ENCODE results near the gene PTCSC3.

Gene PTCSC3

DNA sequence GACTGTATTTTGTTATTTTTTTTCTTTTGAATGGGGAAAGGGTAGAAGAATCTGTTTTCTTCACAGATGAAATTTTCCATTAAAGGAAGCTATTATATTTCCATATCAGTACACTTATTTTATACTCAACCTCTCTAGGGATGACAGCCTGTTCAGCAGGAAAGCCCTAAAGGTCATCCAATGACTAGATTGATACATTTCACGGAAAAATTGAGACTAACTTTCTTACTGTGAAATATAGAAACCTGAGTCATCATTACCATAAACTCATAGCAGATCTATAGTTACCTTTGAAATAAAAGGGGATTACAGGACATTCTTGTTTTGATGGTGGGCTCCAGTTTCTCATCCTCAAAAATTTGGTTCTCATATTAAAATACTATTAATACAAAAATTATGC, 36.1 kb upstream of the PTCSC3 start:
- H3K79me2 ChIP-seq (ENCODE audit: insufficient read depth, low read length), result no peaks in the 10 kb centered on the region
- no peak overlapping the region for H2AFZ ChIP-seq (ENCODE audit: low read length)
- no peak overlapping the region for H3K27ac ChIP-seq (ENCODE audit: low read depth, low read length, poor library complexity, severe bottlenecking)
- H3K27me3 ChIP-seq (ENCODE audit: insufficient read depth, low read length), result no peaks in the 10 kb centered on the region
- no peaks in the 10 kb centered on the region for H3K9me3 ChIP-seq (ENCODE audit: low read length)
- H3K4me1 ChIP-seq (ENCODE audit: insufficient read depth, low read length, severe bottlenecking), result no peaks in the 10 kb centered on the region
- H3K9ac ChIP-seq (ENCODE audit: low read length), result no peak overlapping the region
- no peaks in the 10 kb centered on the region for H3K9me2 ChIP-seq (ENCODE audit: low read depth, low read length)
- H3K36me3 ChIP-seq (ENCODE audit: insufficient read depth, low read length), result no peaks in the 10 kb centered on the region
- no peaks in the 10 kb centered on the region for H3F3A ChIP-seq (ENCODE audit: insufficient read depth, low read length)
- no peaks in the 10 kb centered on the region for H4K20me1 ChIP-seq (ENCODE audit: insufficient read depth, low read length)
- TF ChIP-seq EZH2 (IDR thresholded peaks at IDR 0.05; ENCODE audit: borderline replicate concordance, low read length), result no peak
- TF ChIP-seq, protein P1, sequence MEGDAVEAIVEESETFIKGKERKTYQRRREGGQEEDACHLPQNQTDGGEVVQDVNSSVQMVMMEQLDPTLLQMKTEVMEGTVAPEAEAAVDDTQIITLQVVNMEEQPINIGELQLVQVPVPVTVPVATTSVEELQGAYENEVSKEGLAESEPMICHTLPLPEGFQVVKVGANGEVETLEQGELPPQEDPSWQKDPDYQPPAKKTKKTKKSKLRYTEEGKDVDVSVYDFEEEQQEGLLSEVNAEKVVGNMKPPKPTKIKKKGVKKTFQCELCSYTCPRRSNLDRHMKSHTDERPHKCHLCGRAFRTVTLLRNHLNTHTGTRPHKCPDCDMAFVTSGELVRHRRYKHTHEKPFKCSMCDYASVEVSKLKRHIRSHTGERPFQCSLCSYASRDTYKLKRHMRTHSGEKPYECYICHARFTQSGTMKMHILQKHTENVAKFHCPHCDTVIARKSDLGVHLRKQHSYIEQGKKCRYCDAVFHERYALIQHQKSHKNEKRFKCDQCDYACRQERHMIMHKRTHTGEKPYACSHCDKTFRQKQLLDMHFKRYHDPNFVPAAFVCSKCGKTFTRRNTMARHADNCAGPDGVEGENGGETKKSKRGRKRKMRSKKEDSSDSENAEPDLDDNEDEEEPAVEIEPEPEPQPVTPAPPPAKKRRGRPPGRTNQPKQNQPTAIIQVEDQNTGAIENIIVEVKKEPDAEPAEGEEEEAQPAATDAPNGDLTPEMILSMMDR (IDR thresholded peaks at IDR 0.05; ENCODE audit: low read length), result no peak
- no peak overlapping the region for H3K4me2 ChIP-seq (ENCODE audit: low read length)
- H3K4me3 ChIP-seq (ENCODE audit: low read depth, low read length, poor library complexity, severe bottlenecking), result no peak overlapping the region

DNA sequence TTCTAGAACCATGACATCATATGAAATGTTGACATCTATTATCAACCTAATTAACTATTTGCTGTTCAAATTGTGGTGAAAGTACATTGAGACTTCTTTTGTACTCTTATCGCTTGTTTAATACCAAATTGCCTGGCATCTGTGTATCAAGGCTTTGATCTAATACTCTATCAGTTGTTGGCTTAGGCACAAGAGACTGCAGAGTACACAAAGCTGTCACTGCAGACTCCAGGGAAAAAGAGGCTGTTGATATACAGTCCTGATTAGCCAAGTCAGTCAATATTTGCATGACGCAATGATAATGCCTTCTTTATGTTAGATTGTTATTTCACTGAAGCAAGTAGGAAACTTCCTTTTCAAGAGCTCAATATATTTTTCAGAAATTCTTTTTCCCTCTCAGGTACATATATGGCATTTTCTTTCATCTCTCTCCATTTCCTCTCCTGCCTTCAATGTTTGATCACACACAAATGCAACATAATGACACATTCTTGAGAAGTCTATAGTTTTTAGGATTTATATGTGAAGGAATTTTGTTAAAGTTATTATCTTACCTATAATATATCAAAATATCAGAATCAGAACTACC, 32.3 kb upstream of the PTCSC3 start:
- Histone ChIP-seq H3K27ac (ENCODE audit: low read depth, low read length, poor library complexity, severe bottlenecking) (no peak overlapping the region), H3K4me1 (ENCODE audit: insufficient read depth, low read length, severe bottlenecking) (no peaks in the 10 kb centered on the region), H3F3A (ENCODE audit: insufficient read depth, low read length) (no peaks in the 10 kb centered on the region), H4K20me1 (ENCODE audit: insufficient read depth, low read length) (no peaks in the 10 kb centered on the region), H3K36me3 (ENCODE audit: insufficient read depth, low read length) (no peaks in the 10 kb centered on the region), H3K4me3 (ENCODE audit: low read depth, low read length, poor library complexity, severe bottlenecking) (no peak overlapping the region), H3K4me2 (ENCODE audit: low read length) (no peak overlapping the region), H3K79me2 (ENCODE audit: insufficient read depth, low read length) (no peaks in the 10 kb centered on the region), H3K9ac (ENCODE audit: low read length) (no peak overlapping the region), H3K27me3 (ENCODE audit: insufficient read depth, low read length) (no peaks in the 10 kb centered on the region), H3K9me2 (ENCODE audit: low read depth, low read length) (no peaks in the 10 kb centered on the region), H3K9me3 (ENCODE audit: low read length) (no peaks in the 10 kb centered on the region), H2AFZ (ENCODE audit: low read length) (no peak overlapping the region)
- TF ChIP-seq, protein P1 (IDR thresholded peaks at IDR 0.05; ENCODE audit: low read length), result no peak
- no peak for TF ChIP-seq EZH2 (IDR thresholded peaks at IDR 0.05; ENCODE audit: borderline replicate concordance, low read length)

DNA sequence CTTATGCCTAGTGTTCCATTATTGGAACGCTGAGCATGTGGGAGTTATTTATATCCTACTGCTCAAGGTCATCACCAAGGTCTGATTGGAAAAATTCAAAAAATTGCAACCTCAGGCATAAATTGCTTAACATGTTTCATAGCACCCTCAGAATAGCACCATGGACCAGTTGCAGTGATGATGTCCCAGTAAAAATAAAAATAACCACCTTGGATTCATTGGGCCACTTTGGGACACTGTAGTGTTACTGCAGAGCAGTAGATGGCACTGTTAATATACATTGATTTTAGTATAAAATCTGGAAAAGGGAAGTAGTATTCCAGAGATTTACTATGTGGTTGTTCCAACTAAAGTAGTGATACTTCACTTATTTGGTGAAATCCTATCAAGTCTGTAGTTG, 31.0 kb upstream of the PTCSC3 start:
- no peak overlapping the region for H3K9ac ChIP-seq (ENCODE audit: low read length)
- H3F3A ChIP-seq (ENCODE audit: insufficient read depth, low read length), result no peaks in the 10 kb centered on the region
- no peak overlapping the region for H3K27ac ChIP-seq (ENCODE audit: low read depth, low read length, poor library complexity, severe bottlenecking)
- TF ChIP-seq, protein P1 (IDR thresholded peaks at IDR 0.05; ENCODE audit: low read length), result peak; percentile 23; the same call in 1 of the 2 replicates
- no peak for TF ChIP-seq EZH2 (IDR thresholded peaks at IDR 0.05; ENCODE audit: borderline replicate concordance, low read length)
- H3K9me3 ChIP-seq (ENCODE audit: low read length), result no peaks in the 10 kb centered on the region
- no peaks in the 10 kb centered on the region for H4K20me1 ChIP-seq (ENCODE audit: insufficient read depth, low read length)
- no peak overlapping the region for H3K4me3 ChIP-seq (ENCODE audit: low read depth, low read length, poor library complexity, severe bottlenecking)
- H3K79me2 ChIP-seq (ENCODE audit: insufficient read depth, low read length), result no peaks in the 10 kb centered on the region
- no peaks in the 10 kb centered on the region for H3K9me2 ChIP-seq (ENCODE audit: low read depth, low read length)
- no peak overlapping the region for H3K4me2 ChIP-seq (ENCODE audit: low read length)
- no peaks in the 10 kb centered on the region for H3K4me1 ChIP-seq (ENCODE audit: insufficient read depth, low read length, severe bottlenecking)
- no peaks in the 10 kb centered on the region for H3K36me3 ChIP-seq (ENCODE audit: insufficient read depth, low read length)
- no peaks in the 10 kb centered on the region for H3K27me3 ChIP-seq (ENCODE audit: insufficient read depth, low read length)
- no peak overlapping the region for H2AFZ ChIP-seq (ENCODE audit: low read length)

Measured in OCI-LY1 (cell line).